ENCODE results near the gene ADSL.

DNA sequence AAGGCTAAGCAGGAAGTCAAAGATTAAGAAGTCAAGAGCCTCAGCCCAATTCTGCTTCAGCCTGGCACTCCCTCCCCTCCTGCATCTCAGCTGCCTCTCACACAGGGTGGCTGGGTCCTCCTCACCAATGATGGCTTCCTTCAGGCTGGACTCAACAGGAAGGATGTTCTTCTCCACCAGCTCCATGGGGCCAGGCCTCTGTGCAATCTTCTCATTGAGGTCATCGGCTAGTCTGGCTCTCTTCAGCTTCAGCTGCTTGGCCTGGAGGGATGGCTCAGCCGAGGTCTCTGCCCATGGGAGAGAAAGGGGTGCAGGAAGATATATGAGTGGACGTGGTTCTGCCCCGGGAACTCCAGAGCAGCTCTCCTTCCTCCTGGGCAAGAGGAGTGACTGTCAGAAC, 83.2 kb downstream of the ADSL start:
- TF ChIP-seq, protein P1, sequence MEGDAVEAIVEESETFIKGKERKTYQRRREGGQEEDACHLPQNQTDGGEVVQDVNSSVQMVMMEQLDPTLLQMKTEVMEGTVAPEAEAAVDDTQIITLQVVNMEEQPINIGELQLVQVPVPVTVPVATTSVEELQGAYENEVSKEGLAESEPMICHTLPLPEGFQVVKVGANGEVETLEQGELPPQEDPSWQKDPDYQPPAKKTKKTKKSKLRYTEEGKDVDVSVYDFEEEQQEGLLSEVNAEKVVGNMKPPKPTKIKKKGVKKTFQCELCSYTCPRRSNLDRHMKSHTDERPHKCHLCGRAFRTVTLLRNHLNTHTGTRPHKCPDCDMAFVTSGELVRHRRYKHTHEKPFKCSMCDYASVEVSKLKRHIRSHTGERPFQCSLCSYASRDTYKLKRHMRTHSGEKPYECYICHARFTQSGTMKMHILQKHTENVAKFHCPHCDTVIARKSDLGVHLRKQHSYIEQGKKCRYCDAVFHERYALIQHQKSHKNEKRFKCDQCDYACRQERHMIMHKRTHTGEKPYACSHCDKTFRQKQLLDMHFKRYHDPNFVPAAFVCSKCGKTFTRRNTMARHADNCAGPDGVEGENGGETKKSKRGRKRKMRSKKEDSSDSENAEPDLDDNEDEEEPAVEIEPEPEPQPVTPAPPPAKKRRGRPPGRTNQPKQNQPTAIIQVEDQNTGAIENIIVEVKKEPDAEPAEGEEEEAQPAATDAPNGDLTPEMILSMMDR (IDR thresholded peaks at IDR 0.05 in 2 of 3, conservative IDR thresholded peaks at IDR 0.05 in 1 of 3; ENCODE audit: borderline replicate concordance in 1 of 3, insufficient read depth in 1 of 3, low read depth in 2 of 3, low read length in 2 of 3), result no peak
- TF ChIP-seq ZFX (IDR thresholded peaks at IDR 0.05) (no peak), EGR1 (IDR thresholded peaks at IDR 0.05; ENCODE audit: low read depth) (no peak)

Data from HCT116 (cell line).